HG03095 (cell line): ENCODE data around the gene ARPP21.

Experiments used
- ATAC-seq: cut with Tn5 transposase; IDR thresholded peaks from one replicate; pipeline ENCODE4 v1.9.1; 2021; ENCODE audit warnings: moderate library complexity; ENCODE audit not compliant: unreplicated experiment

Gene ARPP21

GRCh38 chr3:35733341-35733740 is 94.0 kb downstream of the ARPP21 start:
- no peak for ATAC-seq

GRCh38 chr3:35733864-35734263 is 94.5 kb downstream of the ARPP21 start:
- no peak for ATAC-seq

- ATAC-seq: no peak
Measured at GRCh38 chr3:35737080-35737479, 97.8 kb downstream of the ARPP21 start.

- no peak for ATAC-seq
Measured at GRCh38 chr3:35737527-35737926, 98.2 kb downstream of the ARPP21 start.

- no peak for ATAC-seq
Measured at GRCh38 chr3:35737934-35738706, 98.8 kb downstream of the ARPP21 start.

GRCh38 chr3:35739181-35739809 is 100.0 kb downstream of the ARPP21 start:
- ATAC-seq: no peak

GRCh38 chr3:35739964-35740527 is 100.7 kb downstream of the ARPP21 start:
- no peak for ATAC-seq

- ATAC-seq: no peak
Measured at GRCh38 chr3:35743218-35743617, 103.9 kb downstream of the ARPP21 start.

GRCh38 chr3:35744419-35744818 is 105.1 kb downstream of the ARPP21 start:
- no peak for ATAC-seq

- ATAC-seq: no peak
Measured at GRCh38 chr3:35745351-35745750, 106.0 kb downstream of the ARPP21 start.

GRCh38 chr3:35745802-35746484 is 106.6 kb downstream of the ARPP21 start:
- no peak for ATAC-seq

GRCh38 chr3:35746492-35746891 is 107.2 kb downstream of the ARPP21 start:
- no peak for ATAC-seq

- no peak for ATAC-seq
Measured at GRCh38 chr3:35748144-35748543, 108.8 kb downstream of the ARPP21 start.

GRCh38 chr3:35751207-35751606 is 111.9 kb downstream of the ARPP21 start:
- no peak for ATAC-seq

- ATAC-seq: no peak
Measured at GRCh38 chr3:35757991-35758757, 118.8 kb downstream of the ARPP21 start.

GRCh38 chr3:35760146-35760545 is 120.8 kb downstream of the ARPP21 start:
- no peak for ATAC-seq

GRCh38 chr3:35761311-35761710 is 122.0 kb downstream of the ARPP21 start:
- ATAC-seq: no peak

- no peak for ATAC-seq
Measured at GRCh38 chr3:35772381-35773015, 133.2 kb downstream of the ARPP21 start.

- no peak for ATAC-seq
Measured at GRCh38 chr3:35773417-35773816, 134.1 kb downstream of the ARPP21 start.

GRCh38 chr3:35776346-35776745 is 137.0 kb downstream of the ARPP21 start:
- ATAC-seq: no peak
